Tibial nerve (tissue), 4 donors: ENCODE results near the gene PFKFB1. TPM values are rescaled to one million over a fixed set of nuclear protein-coding genes. Genes with fewer than 3 reads are reported as not detected.

ENCODE experiments used
- DNase-seq, 2 donors: peaks; one replicate each; pipeline ENCODE4 v3.0.0-alpha.2; 2019; ENCODE audit warnings: low spot score in 2 of 2
- H3K27ac ChIP-seq, 4 donors: fragments of 200-600 bp; sonication (generic) in 3 of 4; one replicate each; pipeline ENCODE4 v1.5.1; 2017 to 2019; ENCODE audit warnings: mild to moderate bottlenecking in 1 of 4
- H3K27me3 ChIP-seq, 2 donors: fragments of 200-600 bp; sonication (generic) in 1 of 2; one replicate each; pipeline versions ENCODE4 v1.5.1 to v1.6.0; 2017 to 2019
- H3K36me3 ChIP-seq, 3 donors: fragments of 200-600 bp; sonication (generic); one replicate each; pipeline ENCODE4 v1.5.1; 2018 to 2019
- H3K4me1 ChIP-seq, 4 donors: fragments of 200-600 bp; sonication (generic) in 3 of 4; one replicate each; pipeline ENCODE4 v1.5.1; 2017 to 2019
- H3K4me3 ChIP-seq, 4 donors: fragments of 200-600 bp; sonication (generic) in 3 of 4; one replicate each; pipeline ENCODE4 v1.5.1; 2017 to 2019; ENCODE audit warnings: mild to moderate bottlenecking in 1 of 4, moderate library complexity in 1 of 4
- H3K9me3 ChIP-seq, 4 donors: fragments of 200-600 bp; sonication (generic) in 3 of 4; one replicate each; pipeline ENCODE4 v1.5.1; 2017 to 2019
- CTCF ChIP-seq, 5 experiments: fragments of 200-600 bp in 3 of 5; fragments of 450-650 bp in 2 of 5; sonication (generic) in 3 of 5; IDR thresholded peaks; one replicate each; pipeline ENCODE4 v1.5.1; 2016 to 2019; ENCODE audit warnings: antibody characterized with exemption in 5 of 5, mild to moderate bottlenecking in 3 of 5, moderate library complexity in 2 of 5
- EP300 ChIP-seq, 2 donors: sonication (generic); formaldehyde crosslinking; IDR thresholded peaks; one replicate each; pipeline ENCODE4 v1.6.1; 2017; ENCODE audit warnings: antibody characterized with exemption in 2 of 2, mild to moderate bottlenecking in 1 of 2
- POLR2A ChIP-seq, 2 donors: fragments of 450-650 bp; IDR thresholded peaks; one replicate each; pipeline ENCODE4 v1.6.1; 2017; ENCODE audit warnings: antibody characterized with exemption in 2 of 2, mild to moderate bottlenecking in 2 of 2, moderate library complexity in 2 of 2
- WGBS, 2 donors: methylation state at CpG; one replicate each; pipeline ENCODE4 v1.1.5; 2018; 5-methylcytosine and 5-hydroxymethylcytosine counted together
- total RNA-seq, 4 donors: library from RNA; depleted of rRNA; stranded (reverse); fragments of >200 nt; gene quantifications; one replicate each; pipeline ENCODE4 v1.1.0, GENCODE V29; 2016

The PFKFB1 gene
- total RNA-seq, 4 donors from 2014 or later = 1.8 to 9.2 (median 3.7) TPM

DNA sequence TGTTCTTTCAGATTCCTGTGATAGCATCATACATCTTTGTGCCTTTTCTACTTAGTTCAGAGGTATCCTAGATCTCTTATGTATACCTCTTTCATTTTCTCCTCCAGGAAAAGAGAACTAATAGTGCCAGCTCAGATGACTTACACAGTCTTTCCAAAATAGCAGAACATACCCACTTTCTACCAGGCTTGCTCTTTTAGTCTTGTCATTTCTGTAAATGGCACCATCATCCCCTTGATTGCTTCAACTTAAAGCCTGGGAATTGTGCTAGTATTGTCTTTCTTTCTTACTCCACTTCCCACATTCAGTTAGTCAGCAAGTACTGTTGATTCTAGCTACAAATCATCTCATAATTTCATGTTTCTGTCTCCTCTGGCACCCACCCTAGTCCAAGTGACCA lies 11.3 kb upstream of the PFKFB1 start:
- no peak overlapping the region for H3K27ac ChIP-seq
- peaks cover 0 to 51% (median 0%) of the 10 kb centered on the region in 3 donors for H3K36me3 ChIP-seq
- H3K4me1 ChIP-seq = peaks cover 0 to 12% (median 3%) of the 10 kb centered on the region in 4 donors
- no peaks in the 10 kb centered on the region for H3K9me3 ChIP-seq
- DNase-seq = no peak
- TF ChIP-seq CTCF (IDR thresholded peaks at IDR 0.05) (no peak), EP300 (IDR thresholded peaks at IDR 0.05) (no peak), POLR2A (IDR thresholded peaks at IDR 0.05) (no peak)
- H3K4me3 ChIP-seq = no peak overlapping the region
- H3K27me3 ChIP-seq = no peaks in the 10 kb centered on the region

DNA sequence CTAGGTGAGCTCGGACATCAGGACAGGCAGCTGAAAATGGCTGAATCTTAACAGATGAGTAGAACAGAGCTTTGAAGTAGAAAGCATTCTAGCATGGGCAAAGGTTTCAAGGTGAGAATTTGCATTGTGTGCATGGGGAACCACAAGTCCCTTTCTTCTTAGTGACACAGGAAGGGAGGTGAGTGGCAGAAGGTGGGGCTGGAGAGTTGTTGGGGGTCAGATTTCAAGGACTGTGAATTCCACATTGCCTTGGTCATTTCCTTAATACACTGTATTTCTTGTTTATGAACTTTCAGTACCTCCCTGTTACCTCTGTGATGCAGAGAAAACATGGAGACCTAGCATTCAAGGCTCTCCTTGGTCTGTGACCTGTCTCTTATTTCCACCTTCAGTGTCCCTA lies 10.2 kb upstream of the PFKFB1 start:
- peaks cover 0 to 12% (median 3%) of the 10 kb centered on the region in 4 donors for H3K4me1 ChIP-seq
- no peak for TF ChIP-seq CTCF (IDR thresholded peaks at IDR 0.05)
- TF ChIP-seq POLR2A (IDR thresholded peaks at IDR 0.05) = no peak
- TF ChIP-seq EP300 (IDR thresholded peaks at IDR 0.05) = no peak
- peaks cover 0 to 51% (median 0%) of the 10 kb centered on the region in 3 donors for H3K36me3 ChIP-seq
- no peaks in the 10 kb centered on the region for H3K9me3 ChIP-seq
- no peak overlapping the region for H3K4me3 ChIP-seq
- WGBS, 2 donors = 63 to 100% methylated on average over 1 of the region's 1 CpG
- no peaks in the 10 kb centered on the region for H3K27me3 ChIP-seq
- DNase-seq = no peak
- no peak overlapping the region for H3K27ac ChIP-seq

DNA sequence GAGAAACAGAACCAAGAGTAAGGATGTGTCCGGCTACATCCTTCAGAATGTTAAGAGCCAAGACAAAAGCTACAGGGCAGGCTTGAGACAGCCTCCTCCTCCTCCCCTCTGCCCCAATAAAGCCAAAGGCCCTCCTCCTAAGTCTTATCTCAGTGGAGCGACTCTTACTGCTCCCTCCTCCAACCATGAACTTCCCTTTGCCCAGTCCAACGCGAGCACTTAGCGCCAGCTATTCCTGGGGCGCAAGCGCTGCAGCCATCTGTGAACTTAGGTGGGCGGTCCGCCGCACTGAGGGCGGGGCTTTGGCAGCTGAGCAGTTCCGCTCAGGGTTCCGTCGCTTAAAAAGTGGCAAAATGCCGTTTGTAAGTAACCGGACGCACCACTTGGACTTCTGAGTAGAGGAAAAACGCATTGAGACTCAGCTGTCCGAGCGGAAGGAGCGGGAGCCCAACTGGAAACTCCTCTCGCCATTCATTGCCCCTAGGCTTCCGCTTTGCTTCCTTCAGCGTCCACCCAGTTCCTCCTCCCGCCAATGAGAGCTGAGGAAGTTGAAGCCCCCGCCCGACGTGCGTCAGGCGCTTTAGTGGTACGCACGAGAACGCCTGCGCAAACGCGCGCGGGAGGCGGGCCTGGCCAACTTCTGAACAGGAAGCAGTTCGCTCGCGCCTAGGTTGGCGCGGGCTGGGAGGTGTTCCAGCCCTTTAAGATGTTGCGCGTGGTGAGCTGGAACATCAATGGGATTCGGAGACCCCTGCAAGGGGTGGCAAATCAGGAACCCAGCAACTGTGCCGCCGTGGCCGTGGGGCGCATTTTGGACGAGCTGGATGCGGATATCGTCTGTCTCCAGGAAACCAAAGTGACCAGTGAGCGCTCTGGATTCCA lies 6.0 kb upstream of the PFKFB1 start, which contains the start of gene APEX2:
APEX2 (plus strand) TSS at position 647 of the 882 bp plus-strand sequence; CDS start at position 707, 60 bp downstream.
- Histone ChIP-seq H3K27ac (peak within 1 kb of the TSS; percentile 69 to 93 (median 83)), H3K36me3 (peaks cover 0 to 25% (median 0%) of the 10 kb centered on the region in 3 donors), H3K9me3 (no peaks in the 10 kb centered on the region), H3K4me1 (peaks cover 0 to 12% (median 3%) of the 10 kb centered on the region in 4 donors), H3K27me3 (no peaks in the 10 kb centered on the region), H3K4me3 (peak within 1 kb of the TSS; percentile 36 to 67 (median 48))
- peak; percentile 76 to 84 for DNase-seq
- TF ChIP-seq POLR2A (IDR thresholded peaks at IDR 0.05) = peak; percentile 51 to 69
- peak; percentile 84 to 87 for TF ChIP-seq EP300 (IDR thresholded peaks at IDR 0.05)
- no peak for TF ChIP-seq CTCF (IDR thresholded peaks at IDR 0.05)
- 1 to 47% methylated on average over 23 to 55 of the region's 55 CpGs for WGBS, 2 donors

DNA sequence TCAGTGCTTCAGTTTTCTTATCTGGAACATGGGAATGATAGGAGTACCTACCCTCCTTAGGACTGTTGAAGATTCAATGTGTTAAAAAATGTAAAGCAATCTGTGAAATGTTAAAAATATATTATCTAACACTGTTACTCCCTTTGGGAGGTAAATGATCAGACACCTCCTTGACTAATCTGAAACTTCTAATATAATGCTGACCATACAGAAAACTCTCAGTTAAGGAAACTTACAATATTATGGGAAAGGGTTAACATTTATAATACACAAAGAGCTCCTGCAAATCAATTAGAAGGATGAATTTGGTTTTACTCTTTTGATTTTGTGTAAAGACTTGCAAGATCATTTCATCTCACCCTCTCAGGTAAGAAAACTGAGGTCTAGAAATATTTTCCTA lies 1.6 kb upstream of the PFKFB1 start:
- H3K4me1 ChIP-seq = no peaks in the 10 kb centered on the region
- no peak for DNase-seq
- peaks cover 0 to 4% of the 10 kb centered on the region in 2 donors for H3K27me3 ChIP-seq
- H3K9me3 ChIP-seq = no peaks in the 10 kb centered on the region
- H3K36me3 ChIP-seq = no peaks in the 10 kb centered on the region
- no peak overlapping the region for H3K4me3 ChIP-seq
- H3K27ac ChIP-seq = no peak overlapping the region
- TF ChIP-seq EP300 (IDR thresholded peaks at IDR 0.05) (no peak), POLR2A (IDR thresholded peaks at IDR 0.05) (no peak), CTCF (IDR thresholded peaks at IDR 0.05) (no peak)

DNA sequence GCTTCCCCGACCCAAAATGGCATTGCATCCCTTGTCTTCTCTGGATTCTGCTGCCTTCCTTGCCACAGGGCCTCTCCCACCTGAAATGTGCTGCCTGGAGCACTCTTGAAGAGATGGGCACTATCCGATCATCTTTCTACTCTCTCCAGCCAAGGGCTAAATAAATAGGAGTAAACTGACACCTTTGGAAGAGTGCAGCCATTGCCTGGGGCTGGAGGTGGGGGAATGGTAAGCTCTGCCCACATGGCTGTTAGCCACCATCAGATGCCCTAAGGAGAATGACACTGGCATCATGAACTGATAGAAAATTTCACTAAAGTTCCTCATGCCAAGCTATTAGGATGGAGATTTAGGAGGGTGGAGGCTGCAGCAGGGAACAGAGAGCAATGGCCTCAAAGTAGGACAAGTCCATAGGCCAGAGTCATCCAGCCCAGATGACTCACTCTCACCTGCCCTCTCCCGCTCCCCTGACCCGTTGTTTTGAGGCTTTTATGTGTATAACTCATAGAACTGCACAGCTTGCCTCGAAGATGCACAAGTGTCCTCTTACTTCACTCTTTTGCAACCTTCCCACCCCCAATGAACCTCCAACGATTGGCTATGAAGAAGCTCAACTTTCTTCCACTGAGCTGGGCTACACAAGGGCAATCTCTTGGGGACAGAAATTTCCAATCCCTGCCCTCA lies 822 bp upstream of the PFKFB1 start:
- H3K9me3 ChIP-seq = no peaks in the 10 kb centered on the region
- WGBS, 2 donors = 73 to 92% methylated on average over 5 to 6 of the region's 6 CpGs
- H3K4me1 ChIP-seq = no peaks in the 10 kb centered on the region
- no peak overlapping the region for H3K27ac ChIP-seq
- H3K27me3 ChIP-seq = peaks cover 0 to 4% of the 10 kb centered on the region in 2 donors
- TF ChIP-seq CTCF (IDR thresholded peaks at IDR 0.05) (no peak), EP300 (IDR thresholded peaks at IDR 0.05) (no peak), POLR2A (IDR thresholded peaks at IDR 0.05) (no peak)
- H3K4me3 ChIP-seq = no peak overlapping the region
- no peaks in the 10 kb centered on the region for H3K36me3 ChIP-seq
- DNase-seq = no peak
